Naive thymus-derived CD4-positive, alpha-beta T cell (primary cell): ENCODE data around the gene TECTB. TPM values are rescaled to one million over a fixed set of nuclear protein-coding genes. Genes with fewer than 3 reads are reported as not detected.

ENCODE experiments used
- ATAC-seq: fragments of 150-1000 bp; cut with Tn5 transposase; 2 replicates; pipeline ENCODE4 v1.10.0; 2021; ENCODE audit warnings: mild to moderate bottlenecking, moderate library complexity
- CTCF ChIA-PET: fragments of 350-600 bp; sonication (Branson Sonifier 250); formaldehyde crosslinking; loops from one replicate; lab custom pipeline; 2021; ENCODE audit warnings: antibody characterized with exemption; lab: Charles Lee
- POLR2A ChIA-PET: fragments of 350-600 bp; sonication (Branson Sonifier 250); formaldehyde crosslinking; loops from one replicate; lab custom pipeline; 2021; ENCODE audit warnings: antibody characterized with exemption, inconsistent platforms; lab: Charles Lee
- DNase-seq, 9 donors: peaks; one replicate each; pipeline versions ENCODE4 v3.0.0 to v3.0.0-alpha.2; 2020 to 2022; ENCODE audit warnings: mixed read lengths in 1 of 9
- H3K27ac ChIP-seq: one replicate; pipeline ENCODE4 v1.7.0; 2013; ENCODE audit warnings: mild to moderate bottlenecking, low read depth, low read length, moderate library complexity
- H3K27me3 ChIP-seq, 2 donors: one replicate each; pipeline ENCODE4 v1.7.0; 2013; ENCODE audit warnings: low read length in 2 of 2, mild to moderate bottlenecking in 2 of 2, moderate library complexity in 2 of 2; ENCODE audit not compliant: control insufficient read depth in 2 of 2, insufficient read depth in 2 of 2
- H3K36me3 ChIP-seq, 3 experiments: 1 replicate in 2 of 3; 2 replicates in 1 of 3; pipeline ENCODE4 v1.7.0; 2013; ENCODE audit warnings: low read length in 3 of 3, mild to moderate bottlenecking in 3 of 3, moderate library complexity in 1 of 3; ENCODE audit not compliant: insufficient read depth in 3 of 3, control insufficient read depth in 2 of 3
- H3K4me1 ChIP-seq, 2 donors: one replicate each; pipeline ENCODE4 v1.7.0; 2013; ENCODE audit warnings: low read length in 2 of 2, mild to moderate bottlenecking in 2 of 2, moderate library complexity in 1 of 2; ENCODE audit not compliant: control insufficient read depth in 2 of 2, insufficient read depth in 2 of 2
- H3K4me3 ChIP-seq: 2 replicates; pipeline ENCODE4 v1.7.0; 2013; ENCODE audit warnings: mild to moderate bottlenecking, low read length
- H3K9me3 ChIP-seq, 3 experiments: 1 replicate in 2 of 3; 2 replicates in 1 of 3; pipeline ENCODE4 v1.7.0; 2013; ENCODE audit warnings: low read length in 3 of 3; ENCODE audit not compliant: control insufficient read depth in 2 of 3
- H3K27ac Mint-ChIP-seq, 9 donors: one replicate each; pipeline ENCODE4 v1.8.0; 2020 to 2022; ENCODE audit warnings: mixed read lengths in 9 of 9, mild to moderate bottlenecking in 8 of 9, moderate library complexity in 5 of 9, inconsistent platforms in 2 of 9
- H3K27me3 Mint-ChIP-seq, 5 donors: one replicate each; pipeline ENCODE4 v1.8.0; 2021 to 2022; ENCODE audit warnings: mixed read lengths in 5 of 5, mild to moderate bottlenecking in 1 of 5
- H3K36me3 Mint-ChIP-seq, 5 donors: one replicate each; pipeline ENCODE4 v1.8.0; 2020 to 2022; ENCODE audit warnings: mixed read lengths in 5 of 5, mild to moderate bottlenecking in 3 of 5, inconsistent platforms in 1 of 5
- H3K4me1 Mint-ChIP-seq, 7 donors: one replicate each; pipeline ENCODE4 v1.8.0; 2020 to 2022; ENCODE audit warnings: mixed read lengths in 7 of 7, mild to moderate bottlenecking in 3 of 7, inconsistent platforms in 1 of 7
- H3K4me3 Mint-ChIP-seq, 10 donors: one replicate each; pipeline ENCODE4 v1.8.0; 2020 to 2022; ENCODE audit warnings: mild to moderate bottlenecking in 10 of 10, mixed read lengths in 10 of 10, moderate library complexity in 6 of 10, inconsistent platforms in 2 of 10
- H3K9me3 Mint-ChIP-seq, 11 donors: one replicate each; pipeline ENCODE4 v1.8.0; 2020 to 2022; ENCODE audit warnings: mixed read lengths in 11 of 11, mild to moderate bottlenecking in 4 of 11, inconsistent platforms in 1 of 11, moderate library complexity in 1 of 11
- intact Hi-C, 2 donors: fragments of 100-400 bp; cut with micrococcal nuclease; formaldehyde crosslinking; loops; one replicate each; pipeline ENCODE4 v1.15.1; 2023
- polyA plus RNA-seq, 2 donors: library from polyadenylated mRNA; unstranded; fragments of 300-500 nt; fragmentation: Illumina TruSeq; gene quantifications; one replicate each; pipeline ENCODE4 v1.2.3, GENCODE V29; 2021
- total RNA-seq, 6 experiments: library from RNA in 5 of 6; stranded (reverse) in 5 of 6; gene quantifications; 1 replicate in 5 of 6; 2 replicates in 1 of 6; pipeline ENCODE4 v1.2.3 and lab custom pipeline; 2021 to 2026

The TECTB gene
- total and polyA plus RNA-seq, 7 experiments from 2014 or later: not detected

DNA sequence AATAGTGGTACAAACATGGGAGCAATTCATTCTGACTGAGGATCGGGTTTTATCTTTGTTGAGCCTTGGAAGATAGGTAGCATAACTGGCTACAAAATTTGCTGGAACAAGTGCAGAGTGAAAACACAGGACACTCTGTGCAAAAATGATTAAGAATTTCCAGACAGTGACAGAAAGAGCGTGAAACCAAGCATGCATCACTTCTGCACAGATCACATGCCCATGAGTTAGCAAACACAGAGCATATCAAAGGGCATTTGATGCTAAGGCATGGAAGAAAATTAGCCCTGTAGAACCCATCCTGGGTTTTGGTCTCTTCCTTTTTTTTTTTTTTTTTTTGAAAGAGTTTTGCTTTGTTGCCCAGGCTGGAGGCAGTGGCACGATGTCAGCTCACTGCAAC, 28.3 kb downstream of the TECTB start:
- POLR2A ChIA-PET: no interaction called here
- Histone ChIP-seq H3K9me3 (no peaks in the 10 kb centered on the region), H3K27me3 (no peaks in the 10 kb centered on the region), H3K27ac (no peak overlapping the region), H3K4me1 (no peaks in the 10 kb centered on the region), H3K36me3 (no peaks in the 10 kb centered on the region), H3K4me3 (no peak overlapping the region)
- intact Hi-C loops: loop anchor here (10.0 kb wide), 2 partner anchors 157 to 1073 kb away; no protein-coding TSS in a partner anchor
- DNase-seq (no peak), ATAC-seq (no peak)
- no peaks in the 10 kb centered on the region for H3K9me3 Mint-ChIP-seq
- H3K36me3 Mint-ChIP-seq: no peaks in the 10 kb centered on the region
- no peak overlapping the region for H3K4me3 Mint-ChIP-seq
- H3K27ac Mint-ChIP-seq: no peak overlapping the region
- peaks cover 0 to 2% (median 0%) of the 10 kb centered on the region in 7 donors for H3K4me1 Mint-ChIP-seq
- CTCF ChIA-PET: interaction anchor here (0.7 kb wide), 1 partner anchor 145 kb away, joined by 8 read pairs; no protein-coding TSS in a partner anchor
- H3K27me3 Mint-ChIP-seq: peaks cover 21 to 44% (median 31%) of the 10 kb centered on the region in 5 donors

DNA sequence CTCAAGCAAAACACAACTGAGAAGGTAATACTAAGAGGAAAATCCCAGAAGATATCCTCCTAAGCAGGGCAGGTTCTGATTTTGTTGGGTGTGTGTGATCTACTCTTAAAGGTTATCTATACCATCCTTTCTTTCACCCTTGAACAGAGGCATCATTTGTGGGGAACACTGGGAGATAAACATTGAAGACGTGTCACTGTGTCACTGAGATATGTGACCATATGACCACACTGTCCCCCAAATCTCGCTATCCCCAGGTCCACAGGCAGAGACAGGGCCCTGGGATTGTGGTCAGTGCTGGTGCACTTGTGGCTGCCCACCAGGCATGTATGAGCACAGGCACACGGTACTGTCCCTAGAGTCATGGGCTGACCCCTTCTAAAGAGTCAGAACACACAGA, 30.0 kb downstream of the TECTB start:
- Histone ChIP-seq H3K4me3 (no peak overlapping the region), H3K27me3 (no peaks in the 10 kb centered on the region), H3K36me3 (no peaks in the 10 kb centered on the region), H3K27ac (no peak overlapping the region), H3K4me1 (no peaks in the 10 kb centered on the region), H3K9me3 (no peaks in the 10 kb centered on the region)
- H3K9me3 Mint-ChIP-seq: no peaks in the 10 kb centered on the region
- H3K27ac Mint-ChIP-seq: no peak overlapping the region
- intact Hi-C loops: loop anchor here (10.0 kb wide), 2 partner anchors 158 to 1072 kb away; no protein-coding TSS in a partner anchor
- no peak for DNase-seq
- H3K36me3 Mint-ChIP-seq: no peaks in the 10 kb centered on the region
- ChIA-PET POLR2A (no interaction called here), CTCF (interaction anchor here (0.6 kb wide), 1 partner anchor 8 kb away, joined by 3 read pairs; no protein-coding TSS in a partner anchor)
- peaks cover 0 to 2% (median 0%) of the 10 kb centered on the region in 7 donors for H3K4me1 Mint-ChIP-seq
- no peak for ATAC-seq
- no peak overlapping the region for H3K4me3 Mint-ChIP-seq
- peaks cover 25 to 42% (median 28%) of the 10 kb centered on the region in 5 donors for H3K27me3 Mint-ChIP-seq

DNA sequence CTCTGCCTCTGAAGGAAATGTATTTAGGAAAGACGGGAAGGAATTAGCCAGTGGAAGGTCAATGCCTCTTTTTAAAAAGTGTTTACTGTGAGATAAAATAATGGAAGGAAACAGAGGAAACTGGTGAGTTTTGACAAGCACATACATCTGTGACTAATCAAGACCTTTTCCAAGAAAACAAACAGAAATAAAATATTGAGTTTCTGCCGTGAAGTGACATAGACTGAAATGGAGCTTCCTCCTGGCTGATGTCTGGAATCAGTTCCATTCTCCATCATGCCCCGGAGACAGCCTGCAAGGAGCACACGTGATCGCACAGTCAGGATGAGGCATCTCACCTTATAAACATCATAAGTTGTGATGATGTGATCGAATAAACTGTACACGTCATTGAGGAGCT, 30.7 kb downstream of the TECTB start:
- no peaks in the 10 kb centered on the region for H3K9me3 ChIP-seq
- CTCF ChIA-PET: interaction anchor here (1.0 kb wide), 1 partner anchor 19 kb away, joined by 3 read pairs; no protein-coding TSS in a partner anchor

DNA sequence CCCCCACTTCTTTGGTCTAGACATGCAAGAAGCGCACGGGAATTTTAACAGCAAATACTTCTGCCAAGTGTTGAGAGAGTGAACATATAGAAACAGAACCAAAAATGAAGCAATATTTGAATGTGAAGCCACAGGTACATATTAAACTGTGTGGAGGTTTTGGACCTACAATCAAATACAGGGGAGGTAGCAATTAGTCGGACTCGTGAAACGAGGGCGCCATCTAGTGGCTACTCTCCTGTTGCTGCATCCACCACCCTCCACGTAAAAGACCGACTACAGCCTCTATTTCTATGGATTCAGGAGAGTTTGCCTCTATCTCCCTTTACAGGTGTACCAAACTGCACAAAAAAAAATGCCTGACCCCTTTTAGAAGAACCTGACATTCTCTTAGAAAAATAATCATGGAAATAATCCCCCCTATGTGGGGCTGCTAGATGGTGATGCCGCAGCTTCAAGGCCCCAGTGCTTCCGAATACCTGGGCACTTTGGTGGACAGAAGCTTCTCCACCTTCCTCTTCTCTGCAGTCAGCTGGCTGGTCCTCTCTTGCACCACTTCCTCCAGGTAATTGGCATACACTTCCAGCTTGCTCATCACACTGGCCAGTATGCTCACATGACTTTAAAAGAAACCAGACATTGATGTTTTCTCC, 31.7 kb downstream of the TECTB start:
- intact Hi-C loops: loop anchor here (1.0 to 10.0 kb wide), 10 partner anchors 120 to 1705 kb away; partner anchors contain the start of gene GPAM (in 1 of the 2)
- H3K36me3 Mint-ChIP-seq: no peaks in the 10 kb centered on the region
- peaks cover 0 to 2% (median 0%) of the 10 kb centered on the region in 7 donors for H3K4me1 Mint-ChIP-seq
- H3K27ac ChIP-seq: no peak overlapping the region
- ChIA-PET POLR2A (no interaction called here), CTCF (interaction anchor here (0.7 to 1.2 kb wide), 2 partner anchors 199 to 1763 kb away, joined by 3 to 4 read pairs; no protein-coding TSS in a partner anchor)
- H3K4me3 ChIP-seq: no peak overlapping the region
- no peaks in the 10 kb centered on the region for H3K27me3 ChIP-seq
- no peaks in the 10 kb centered on the region for H3K36me3 ChIP-seq
- DNase-seq: peak; percentile 32 to 70 (median 53)
- H3K4me3 Mint-ChIP-seq: no peak overlapping the region
- H3K4me1 ChIP-seq: no peaks in the 10 kb centered on the region
- H3K27me3 Mint-ChIP-seq: peaks cover 25 to 42% (median 33%) of the 10 kb centered on the region in 5 donors
- no peak overlapping the region for H3K27ac Mint-ChIP-seq
- H3K9me3 Mint-ChIP-seq: no peaks in the 10 kb centered on the region
- H3K9me3 ChIP-seq: no peaks in the 10 kb centered on the region
- ATAC-seq: peak; percentile 85

More for the DNA sequence above, 30.7 kb downstream of the TECTB start:
- no peak for DNase-seq
- Histone ChIP-seq H3K27ac (no peak overlapping the region), H3K4me1 (no peaks in the 10 kb centered on the region), H3K27me3 (no peaks in the 10 kb centered on the region), H3K4me3 (no peak overlapping the region), H3K36me3 (no peaks in the 10 kb centered on the region)
- H3K36me3 Mint-ChIP-seq: no peaks in the 10 kb centered on the region
- intact Hi-C loops: loop anchor here (2.0 to 10.0 kb wide), 5 partner anchors 121 to 1071 kb away; no protein-coding TSS in a partner anchor
- no peaks in the 10 kb centered on the region for H3K9me3 Mint-ChIP-seq
- H3K27ac Mint-ChIP-seq: no peak overlapping the region
- ATAC-seq: no peak
- H3K4me3 Mint-ChIP-seq: no peak overlapping the region
- peaks cover 25 to 41% (median 31%) of the 10 kb centered on the region in 5 donors for H3K27me3 Mint-ChIP-seq
- POLR2A ChIA-PET: no interaction called here
- H3K4me1 Mint-ChIP-seq: peaks cover 0 to 2% (median 0%) of the 10 kb centered on the region in 7 donors

DNA sequence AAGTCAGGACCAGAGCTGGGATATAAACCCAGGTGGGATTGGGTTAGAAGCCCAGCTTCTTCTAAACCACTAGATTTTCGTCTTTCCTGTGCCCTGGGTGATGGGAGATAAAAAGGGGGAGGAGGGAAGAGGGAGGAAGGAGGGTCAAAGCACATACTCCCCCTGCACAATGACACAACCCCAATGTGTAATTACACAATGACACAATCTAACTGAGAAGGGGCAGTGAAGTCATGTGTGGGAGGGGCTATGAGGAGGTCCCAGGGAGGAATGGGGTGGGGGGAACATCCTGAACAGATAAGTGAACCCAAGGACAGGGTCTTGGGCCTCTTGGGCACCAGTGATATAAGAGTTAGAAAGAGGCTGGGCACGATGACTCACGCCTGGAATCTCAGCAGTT, 44.5 kb downstream of the TECTB start:
- Histone ChIP-seq H3K4me3 (no peak overlapping the region), H3K9me3 (no peaks in the 10 kb centered on the region), H3K4me1 (no peaks in the 10 kb centered on the region), H3K27me3 (no peaks in the 10 kb centered on the region), H3K36me3 (no peaks in the 10 kb centered on the region), H3K27ac (no peak overlapping the region)
- DNase-seq: no peak
- POLR2A ChIA-PET: no interaction called here
- intact Hi-C loops: no loop called here
- Mint-ChIP-seq H3K27ac (no peak overlapping the region), H3K4me3 (no peak overlapping the region), H3K36me3 (no peaks in the 10 kb centered on the region), H3K9me3 (peaks cover 0 to 3% (median 0%) of the 10 kb centered on the region in 11 donors), H3K27me3 (peaks cover 0 to 14% (median 10%) of the 10 kb centered on the region in 5 donors), H3K4me1 (peaks cover 0 to 2% (median 0%) of the 10 kb centered on the region in 7 donors)
- no peak for ATAC-seq
- CTCF ChIA-PET: no interaction called here

DNA sequence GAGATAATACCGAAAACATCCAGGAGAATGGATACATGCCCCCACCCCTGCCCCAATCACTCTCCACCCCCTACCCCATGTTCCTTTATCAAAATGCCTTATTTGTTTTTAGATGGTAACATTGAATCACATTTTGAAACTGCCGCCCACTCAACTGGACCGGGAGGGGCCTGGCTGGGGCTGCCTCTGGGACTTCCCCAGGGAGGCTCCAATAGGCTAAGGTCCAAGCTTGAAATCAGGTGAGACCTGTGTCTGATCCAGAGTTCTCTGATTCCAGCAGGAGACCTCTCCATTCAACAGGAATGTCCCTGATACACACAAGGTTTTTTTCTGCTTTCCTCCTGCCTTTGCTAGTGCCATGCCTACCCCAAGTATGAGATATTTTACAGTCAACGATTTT, 47.0 kb downstream of the TECTB start:
- no peaks in the 10 kb centered on the region for H3K36me3 ChIP-seq
- Mint-ChIP-seq H3K4me1 (peaks cover 0 to 4% (median 0%) of the 10 kb centered on the region in 7 donors), H3K4me3 (no peak overlapping the region), H3K27ac (no peak overlapping the region), H3K27me3 (peaks cover 0 to 13% (median 6%) of the 10 kb centered on the region in 5 donors), H3K9me3 (peaks cover 0 to 3% (median 0%) of the 10 kb centered on the region in 11 donors), H3K36me3 (no peaks in the 10 kb centered on the region)
- no peak overlapping the region for H3K27ac ChIP-seq
- CTCF ChIA-PET: no interaction called here
- intact Hi-C loops: no loop called here
- no peaks in the 10 kb centered on the region for H3K9me3 ChIP-seq
- ATAC-seq: no peak
- DNase-seq: no peak
- no peaks in the 10 kb centered on the region for H3K4me1 ChIP-seq
- H3K4me3 ChIP-seq: no peak overlapping the region
- no peaks in the 10 kb centered on the region for H3K27me3 ChIP-seq
- POLR2A ChIA-PET: no interaction called here
